ENCODE measurements around the gene PRR5L.

The PRR5L gene

GRCh38 chr11:36349351-36350136 lies 53.5 kb downstream of the PRR5L start:
- ChIA-PET POLR2A (interaction anchor here (0.6 to 0.7 kb wide), 2 partner anchors 15 to 26 kb away, joined by 3 to 5 read pairs; no protein-coding TSS in a partner anchor), CTCF (interaction anchor here (0.6 to 1.6 kb wide), 5 partner anchors 26 to 160 kb away, joined by 3 to 6 read pairs (median 3); no protein-coding TSS in a partner anchor)
- no peak overlapping the region for H3K27ac ChIP-seq (ENCODE audit: extremely low read depth, low read depth, low read length)
- H3K9me3 ChIP-seq (ENCODE audit: control insufficient read depth, insufficient read depth, low read depth, low read length), result no peaks in the 10 kb centered on the region
- H3K36me3 ChIP-seq (ENCODE audit: control insufficient read depth in 2 of 2, insufficient read depth in 1 of 2, low read length in 2 of 2), result no peaks in the 10 kb centered on the region
- H3K4me1 ChIP-seq (ENCODE audit: control insufficient read depth, insufficient read depth, low read length), result no peaks in the 10 kb centered on the region
- H3K4me3 ChIP-seq (ENCODE audit: low read depth, low read length), result no peak overlapping the region
- TF ChIP-seq IKZF3 (tag by site-specific recombination; IDR thresholded peaks at IDR 0.05) (no peak), ZBTB20 (tag by site-specific recombination; IDR thresholded peaks at IDR 0.05) (no peak), ZNF426 (tag by site-specific recombination; IDR thresholded peaks at IDR 0.05) (no peak), ZNF423 (tag by site-specific recombination; IDR thresholded peaks at IDR 0.05) (no peak), CTCF (tag by site-specific recombination; IDR thresholded peaks at IDR 0.05) (no peak), GLIS2 (tag by site-specific recombination; IDR thresholded peaks at IDR 0.05) (no peak), ZNF521 (tag by site-specific recombination; IDR thresholded peaks at IDR 0.05) (no peak), ZNF704 (tag by site-specific recombination; IDR thresholded peaks at IDR 0.05) (no peak), ZNF19 (tag by site-specific recombination; IDR thresholded peaks at IDR 0.05; ENCODE audit: low read depth) (no peak), ZNF623 (tag by site-specific recombination; IDR thresholded peaks at IDR 0.05) (no peak), ZNF10 (tag by site-specific recombination; IDR thresholded peaks at IDR 0.05) (no peak), KLF7 (tag by site-specific recombination; IDR thresholded peaks at IDR 0.05; ENCODE audit: borderline replicate concordance) (no peak), ELK4 (IDR thresholded peaks at IDR 0.05; ENCODE audit: borderline replicate concordance, low read depth, low read length) (no peak), ZNF24 (tag by site-specific recombination; IDR thresholded peaks at IDR 0.05) (no peak), ZNF777 (tag by site-specific recombination; IDR thresholded peaks at IDR 0.05; ENCODE audit: borderline replicate concordance) (no peak), PRDM2 (tag by site-specific recombination; IDR thresholded peaks at IDR 0.05; ENCODE audit: borderline replicate concordance) (no peak), ZBTB26 (tag by site-specific recombination; optimal IDR thresholded peaks at IDR 0.05) (no peak), ZNF792 (tag by site-specific recombination; IDR thresholded peaks at IDR 0.05) (no peak)

All from HEK293 (cell line).